HG02623 (cell line): ENCODE data around the gene PDZD7.

Experiments used
- ATAC-seq: cut with Tn5 transposase; IDR thresholded peaks from one replicate; pipeline ENCODE4 v1.9.1; 2021; ENCODE audit warnings: moderate library complexity; ENCODE audit not compliant: unreplicated experiment

The PDZD7 gene

GRCh38 chr10:101031128-101031795, at the start of gene PDZD7, which contains the start of gene SFXN3:
TSS of gene PDZD7 (minus strand) at chr10:101031129. CDS start at chr10:101030219, 910 bp downstream.
TSS of gene SFXN3 (plus strand) at chr10:101031234. CDS start at chr10:101034695, 3,461 bp downstream.
- ATAC-seq, result peak; percentile 94

- no peak for ATAC-seq
Observed at GRCh38 chr10:101079874-101080273, 48.9 kb upstream of the PDZD7 start.

- no peak for ATAC-seq
Observed at GRCh38 chr10:101076630-101077029, 45.7 kb upstream of the PDZD7 start.

GRCh38 chr10:101075775-101076174, 44.8 kb upstream of the PDZD7 start:
- ATAC-seq, result no peak

GRCh38 chr10:101073631-101074030, 42.7 kb upstream of the PDZD7 start:
- no peak for ATAC-seq

- ATAC-seq, result no peak
Observed at GRCh38 chr10:101072923-101073322, 42.0 kb upstream of the PDZD7 start.

GRCh38 chr10:101071885-101072433, 41.0 kb upstream of the PDZD7 start:
- ATAC-seq, result no peak

GRCh38 chr10:101071267-101071884, 40.4 kb upstream of the PDZD7 start:
- ATAC-seq, result no peak

- no peak for ATAC-seq
Observed at GRCh38 chr10:101070098-101070497, 39.2 kb upstream of the PDZD7 start.

- no peak for ATAC-seq
Observed at GRCh38 chr10:101069441-101069840, 38.5 kb upstream of the PDZD7 start.

GRCh38 chr10:101067356-101068083, 36.6 kb upstream of the PDZD7 start:
- no peak for ATAC-seq

- ATAC-seq, result no peak
Observed at GRCh38 chr10:101066896-101067355, 36.0 kb upstream of the PDZD7 start.

GRCh38 chr10:101066146-101066895, 35.4 kb upstream of the PDZD7 start:
- ATAC-seq, result no peak

GRCh38 chr10:101065481-101066145, 34.7 kb upstream of the PDZD7 start:
- ATAC-seq, result no peak

GRCh38 chr10:101064415-101065030, 33.6 kb upstream of the PDZD7 start:
- no peak for ATAC-seq

GRCh38 chr10:101063548-101064414, 32.9 kb upstream of the PDZD7 start:
- ATAC-seq, result no peak

GRCh38 chr10:101063050-101063525, 32.2 kb upstream of the PDZD7 start:
- ATAC-seq, result no peak

GRCh38 chr10:101062232-101063049, 31.5 kb upstream of the PDZD7 start:
- no peak for ATAC-seq
